Esophagus muscularis mucosa (tissue), 4 donors: Measurements from ENCODE around the gene TLE5.

ENCODE experiments used
- EP300 ChIP-seq: sonication (generic); formaldehyde crosslinking; IDR thresholded peaks from one replicate; pipeline ENCODE4 v1.6.1; 2017; ENCODE audit warnings: antibody characterized with exemption
- POLR2A ChIP-seq: fragments of 450-650 bp; IDR thresholded peaks from one replicate; pipeline ENCODE4 v1.6.1; 2017; ENCODE audit warnings: antibody characterized with exemption, moderate library complexity, mild to moderate bottlenecking, low read depth
- POLR2AphosphoS5 ChIP-seq, 2 donors: sonication (generic); formaldehyde crosslinking; IDR thresholded peaks; one replicate each; pipeline ENCODE4 v1.6.1; 2017; ENCODE audit warnings: antibody characterized with exemption in 2 of 2
- TF ChIP-seq, protein P1 (sequence below), 3 experiments: fragments of 200-600 bp in 2 of 3; fragments of 450-650 bp in 1 of 3; sonication (generic) in 2 of 3; IDR thresholded peaks; one replicate each; pipeline ENCODE4 v1.5.1; 2017 to 2019; ENCODE audit warnings: antibody characterized with exemption in 3 of 3, mild to moderate bottlenecking in 2 of 3, moderate library complexity in 1 of 3

DNA sequence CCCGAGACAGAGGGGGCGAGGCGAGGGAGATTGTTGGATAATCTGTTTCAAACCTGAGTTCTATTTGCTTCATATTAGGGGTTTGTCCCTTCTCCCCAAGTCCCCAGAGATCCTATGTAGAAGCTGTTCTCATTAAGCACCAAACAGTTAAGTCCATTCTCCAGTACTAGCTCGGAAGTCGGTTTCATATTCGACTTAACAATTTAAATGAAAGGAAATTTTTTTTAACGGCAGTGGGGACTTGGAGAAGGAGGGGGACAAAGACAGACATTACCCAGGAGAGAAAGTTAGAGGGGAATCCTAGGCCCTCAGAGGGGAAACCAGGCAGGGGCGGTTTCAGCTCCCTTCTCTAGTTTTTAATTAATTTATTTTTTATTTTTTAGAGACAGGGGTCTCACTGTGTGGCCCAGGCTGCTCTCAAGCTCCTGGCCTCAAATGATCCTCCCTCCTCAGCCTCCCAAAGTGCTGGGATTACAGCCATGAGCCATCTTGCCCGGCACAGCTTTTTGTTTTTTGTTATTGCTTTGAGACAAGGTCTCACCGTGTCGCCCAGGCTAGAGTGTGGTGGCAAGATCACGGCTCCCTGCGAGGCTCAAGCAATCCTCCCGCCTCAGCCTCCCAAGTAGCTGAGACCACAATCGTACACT lies 19.6 kb downstream of the TLE5 start:
- TF ChIP-seq, protein P1, sequence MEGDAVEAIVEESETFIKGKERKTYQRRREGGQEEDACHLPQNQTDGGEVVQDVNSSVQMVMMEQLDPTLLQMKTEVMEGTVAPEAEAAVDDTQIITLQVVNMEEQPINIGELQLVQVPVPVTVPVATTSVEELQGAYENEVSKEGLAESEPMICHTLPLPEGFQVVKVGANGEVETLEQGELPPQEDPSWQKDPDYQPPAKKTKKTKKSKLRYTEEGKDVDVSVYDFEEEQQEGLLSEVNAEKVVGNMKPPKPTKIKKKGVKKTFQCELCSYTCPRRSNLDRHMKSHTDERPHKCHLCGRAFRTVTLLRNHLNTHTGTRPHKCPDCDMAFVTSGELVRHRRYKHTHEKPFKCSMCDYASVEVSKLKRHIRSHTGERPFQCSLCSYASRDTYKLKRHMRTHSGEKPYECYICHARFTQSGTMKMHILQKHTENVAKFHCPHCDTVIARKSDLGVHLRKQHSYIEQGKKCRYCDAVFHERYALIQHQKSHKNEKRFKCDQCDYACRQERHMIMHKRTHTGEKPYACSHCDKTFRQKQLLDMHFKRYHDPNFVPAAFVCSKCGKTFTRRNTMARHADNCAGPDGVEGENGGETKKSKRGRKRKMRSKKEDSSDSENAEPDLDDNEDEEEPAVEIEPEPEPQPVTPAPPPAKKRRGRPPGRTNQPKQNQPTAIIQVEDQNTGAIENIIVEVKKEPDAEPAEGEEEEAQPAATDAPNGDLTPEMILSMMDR (IDR thresholded peaks at IDR 0.05), result no peak
- TF ChIP-seq POLR2A (no peak), POLR2AphosphoS5 (IDR thresholded peaks at IDR 0.05) (no peak), EP300 (no peak)
